ENCODE data around the gene ADAMTS4.
A peak's percentile ranks its signal among the peaks of the same experiment; 100 is the strongest.

The ADAMTS4 gene

DNA sequence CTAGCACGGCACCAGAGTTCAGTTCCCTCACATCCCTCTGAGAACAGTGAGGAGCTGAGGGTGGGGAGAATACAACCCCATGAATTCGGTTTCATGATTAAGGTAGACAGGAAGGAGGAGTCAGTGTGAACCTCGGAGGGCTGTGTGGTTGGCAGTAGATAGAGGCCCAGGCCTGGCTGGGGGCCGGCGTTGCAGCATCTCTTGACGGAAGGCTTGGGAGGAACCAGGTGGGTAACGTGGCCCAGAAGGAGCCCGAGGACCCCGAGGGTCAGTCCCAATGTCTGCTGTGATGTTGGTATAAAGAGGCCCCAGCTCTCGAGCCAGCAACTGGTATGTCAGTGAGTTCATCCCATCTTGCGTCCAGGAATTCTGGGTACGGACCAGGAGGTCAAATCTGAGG is 27.2 kb downstream of the ADAMTS4 start:
- no peak for DNase-seq

- no peak for DNase-seq
Measured at GRCh38 chr1:161171191-161171590, 27.7 kb downstream of the ADAMTS4 start.

GRCh38 chr1:161168906-161169305 is 29.9 kb downstream of the ADAMTS4 start:
- no peak for DNase-seq

- peak; percentile 18 for DNase-seq
Measured at GRCh38 chr1:161166669-161167548, 31.9 kb downstream of the ADAMTS4 start.

- peak; percentile 98 for DNase-seq
Measured at GRCh38 chr1:161165742-161166668, 32.8 kb downstream of the ADAMTS4 start, which contains the start of gene PPOX. TSS of gene PPOX (plus strand) at chr1:161166426. CDS start at chr1:161166848, 422 bp downstream.

- peak; percentile 20 for DNase-seq
Measured at GRCh38 chr1:161164901-161165610, 33.8 kb downstream of the ADAMTS4 start.

DNA sequence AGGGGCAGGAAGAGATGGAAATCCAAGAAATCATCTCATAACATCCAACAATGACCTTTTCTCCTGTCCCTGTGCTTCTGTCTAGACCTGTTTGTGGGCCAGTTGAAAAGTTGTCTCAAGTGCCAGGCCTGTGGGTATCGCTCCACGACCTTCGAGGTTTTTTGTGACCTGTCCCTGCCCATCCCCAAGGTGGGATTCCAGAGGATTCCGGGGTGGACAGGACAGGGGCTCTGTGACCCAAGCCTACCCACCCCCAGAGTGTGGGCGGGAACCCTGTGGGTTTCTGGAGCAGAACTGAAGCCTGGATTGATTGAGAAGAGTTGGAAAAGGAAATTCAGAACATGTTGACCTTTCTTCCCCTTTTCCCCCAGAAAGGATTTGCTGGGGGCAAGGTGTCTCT is 35.1 kb downstream of the ADAMTS4 start:
- DNase-seq: no peak

- DNase-seq: no peak
Measured at GRCh38 chr1:161162806-161163205, 36.0 kb downstream of the ADAMTS4 start.

GRCh38 chr1:161162052-161162451 is 36.8 kb downstream of the ADAMTS4 start:
- DNase-seq: no peak

GRCh38 chr1:161161652-161162051 is 37.2 kb downstream of the ADAMTS4 start:
- no peak for DNase-seq

DNA sequence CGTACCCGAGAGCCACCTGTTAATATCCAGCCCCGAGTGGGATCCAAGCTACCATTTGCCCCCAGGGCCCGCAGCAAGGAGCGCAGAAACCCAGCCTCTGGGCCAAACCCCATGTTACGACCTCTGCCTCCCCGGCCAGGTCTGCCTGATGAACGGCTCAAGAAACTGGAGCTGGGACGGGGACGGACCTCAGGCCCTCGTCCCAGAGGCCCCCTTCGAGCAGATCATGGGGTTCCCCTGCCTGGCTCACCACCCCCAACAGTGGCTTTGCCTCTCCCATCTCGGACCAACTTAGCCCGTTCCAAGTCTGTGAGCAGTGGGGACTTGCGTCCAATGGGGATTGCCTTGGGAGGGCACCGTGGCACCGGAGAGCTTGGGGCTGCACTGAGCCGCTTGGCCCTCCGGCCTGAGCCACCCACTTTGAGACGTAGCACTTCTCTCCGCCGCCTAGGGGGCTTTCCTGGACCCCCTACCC is 38.1 kb downstream of the ADAMTS4 start:
- DNase-seq: no peak

DNA sequence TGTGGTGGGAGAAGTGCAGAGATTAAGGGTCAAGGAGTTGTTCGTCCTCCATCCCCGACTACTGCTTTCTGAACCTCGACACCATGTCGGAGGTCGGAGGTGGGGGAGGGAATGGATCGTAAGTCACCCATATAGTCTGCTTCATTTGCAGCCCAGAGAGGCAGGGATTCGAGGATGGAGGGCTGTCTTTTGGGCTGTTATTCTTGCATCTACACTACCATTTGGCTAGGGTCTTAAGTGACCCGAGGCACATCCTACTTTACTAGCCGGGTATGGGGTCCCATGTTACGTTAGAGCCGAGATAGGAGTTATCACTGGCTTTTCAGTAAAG is 39.0 kb downstream of the ADAMTS4 start:
- no peak for DNase-seq

DNA sequence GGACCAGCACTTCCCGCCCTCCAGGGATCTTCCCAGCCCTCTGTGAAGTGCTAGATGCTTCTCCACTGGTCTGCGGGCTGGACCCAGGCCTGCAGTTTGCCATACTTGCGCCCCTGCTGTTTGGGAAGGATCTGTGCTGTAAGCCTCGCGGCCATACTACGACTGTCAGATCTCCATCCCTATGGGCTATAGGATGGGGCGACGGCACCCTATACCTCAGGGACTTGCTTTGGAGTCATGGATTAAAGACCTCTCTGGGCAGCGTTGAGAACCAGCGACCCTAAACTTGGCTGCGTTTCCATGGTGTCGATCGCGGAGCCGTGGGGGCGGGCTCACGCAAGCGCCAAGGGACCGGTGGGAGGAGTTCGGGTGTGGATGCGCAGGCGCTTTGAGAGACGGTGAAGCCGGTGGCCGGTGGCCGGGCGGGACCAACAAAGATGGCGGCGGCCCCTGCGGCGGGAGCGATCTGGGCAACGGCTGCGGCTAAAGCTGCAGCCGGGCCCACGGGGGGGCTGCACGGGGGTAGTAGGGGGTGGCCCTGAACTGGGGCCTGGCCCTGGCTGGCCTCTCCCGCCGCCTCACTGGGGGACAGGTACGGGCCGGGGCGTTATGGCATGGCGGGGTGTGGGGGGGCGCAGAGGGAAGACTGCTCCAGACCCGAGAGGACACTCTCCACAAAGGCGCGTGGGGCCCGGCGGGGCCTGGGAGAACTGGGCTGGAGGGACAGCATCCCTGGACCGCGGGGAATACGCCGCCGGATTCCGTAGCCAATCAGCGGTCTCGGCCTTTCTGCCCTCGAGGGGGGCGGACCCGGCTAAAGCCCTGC is 39.6 kb downstream of the ADAMTS4 start, which contains the start of gene USP21:
USP21 (plus strand) TSS at position 414 of the 826 bp plus-strand sequence. CDS start 1,141 bp downstream, outside the sequence.
- DNase-seq: peak; percentile 96

DNA sequence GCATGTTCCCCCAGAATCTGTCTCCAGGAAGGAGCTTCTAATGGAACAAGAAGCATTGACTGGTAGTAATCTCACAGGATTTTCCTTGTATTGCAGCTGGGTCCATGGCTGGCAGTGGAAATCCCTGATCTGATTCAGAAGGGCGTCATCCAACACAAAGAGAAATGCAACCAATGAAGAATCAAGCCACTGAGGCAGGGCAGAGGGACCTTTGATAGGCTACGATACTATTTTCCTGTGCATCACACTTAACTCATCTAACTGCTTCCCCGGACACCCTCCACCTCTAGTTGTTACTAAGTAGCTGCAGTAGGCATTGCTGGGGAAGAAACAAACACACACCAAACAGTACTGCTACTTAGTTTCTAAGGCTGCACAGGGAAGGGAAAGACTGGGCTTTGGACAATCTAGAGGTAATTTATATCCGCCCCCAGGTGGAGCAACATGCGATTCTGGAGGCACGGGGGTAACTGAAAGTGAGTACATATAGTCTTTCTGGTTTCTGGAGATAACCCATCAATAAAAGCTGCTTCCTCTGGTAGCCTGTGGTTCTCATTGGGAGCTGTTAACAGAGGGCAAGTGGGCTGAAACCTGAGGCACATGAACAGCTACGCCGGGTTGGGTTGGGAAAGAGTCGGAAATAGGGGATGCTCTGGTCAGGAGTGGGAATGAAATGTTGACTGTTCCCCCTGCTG is 40.4 kb downstream of the ADAMTS4 start:
- no peak for DNase-seq

GRCh38 chr1:161157867-161158266 is 41.0 kb downstream of the ADAMTS4 start:
- DNase-seq: no peak

GRCh38 chr1:161153682-161154337 is 45.0 kb downstream of the ADAMTS4 start, which contains the start of gene UFC1:
TSS of gene UFC1 (plus strand) at chr1:161153978. CDS start at chr1:161153998, 20 bp downstream.
- DNase-seq: peak; percentile 90

- no peak for DNase-seq
Measured at GRCh38 chr1:161153176-161153575, 45.7 kb downstream of the ADAMTS4 start.

GRCh38 chr1:161145832-161146231 is 53.0 kb downstream of the ADAMTS4 start:
- no peak for DNase-seq

- DNase-seq: no peak
Measured at GRCh38 chr1:161140755-161141400, 58.0 kb downstream of the ADAMTS4 start.

GRCh38 chr1:161139766-161140165 is 59.1 kb downstream of the ADAMTS4 start:
- DNase-seq: no peak
